Measurements from ENCODE around the gene PCNX1.

The PCNX1 gene

GRCh38 chr14:71107921-71108320 is 200.7 kb downstream of the PCNX1 start:
- no peak for TF ChIP-seq ZFP41 (tag by site-specific recombination; IDR thresholded peaks at IDR 0.05; ENCODE audit: borderline replicate concordance)
- no peak for TF ChIP-seq HIC1 (tag by site-specific recombination; IDR thresholded peaks at IDR 0.05)
- no peak for TF ChIP-seq ZNF785 (tag by site-specific recombination; IDR thresholded peaks at IDR 0.05)
- TF ChIP-seq GLI4 (tag by site-specific recombination; IDR thresholded peaks at IDR 0.05) = no peak
- TF ChIP-seq ZNF501 (tag by site-specific recombination; IDR thresholded peaks at IDR 0.05) = no peak
- no peak for TF ChIP-seq ZNF133 (tag by site-specific recombination; IDR thresholded peaks at IDR 0.05)
- no peak for TF ChIP-seq PRDM6 (tag by site-specific recombination; IDR thresholded peaks at IDR 0.05)
- no peak for TF ChIP-seq BCL6B (tag by site-specific recombination; IDR thresholded peaks at IDR 0.05)
- no peak for TF ChIP-seq HOXC10 (CRISPR knock-in tag; IDR thresholded peaks at IDR 0.05)
- TF ChIP-seq ZIC2 (tag by site-specific recombination; IDR thresholded peaks at IDR 0.05) = no peak
- no peak for TF ChIP-seq ZNF426 (tag by site-specific recombination; IDR thresholded peaks at IDR 0.05)
- TF ChIP-seq EGR2 (tag by site-specific recombination; IDR thresholded peaks at IDR 0.05; ENCODE audit: low read depth) = no peak
- TF ChIP-seq ZNF362 (tag by site-specific recombination; IDR thresholded peaks at IDR 0.05) = no peak
- no peak for TF ChIP-seq ZNF214 (tag by site-specific recombination; IDR thresholded peaks at IDR 0.05; ENCODE audit: borderline replicate concordance)
- Histone ChIP-seq H3K4me3 (ENCODE audit: low read depth, low read length) (no peak overlapping the region), H3K27ac (ENCODE audit: extremely low read depth, low read depth, low read length) (no peak overlapping the region), H3K9me3 (ENCODE audit: control insufficient read depth, insufficient read depth, low read depth, low read length) (no peaks in the 10 kb centered on the region), H3K36me3 (ENCODE audit: control insufficient read depth in 2 of 2, insufficient read depth in 1 of 2, low read length in 2 of 2) (peaks cover 19 to 64% of the 10 kb centered on the region in 2 experiments), H3K4me1 (ENCODE audit: control insufficient read depth, insufficient read depth, low read length) (no peaks in the 10 kb centered on the region)
- CTCF ChIA-PET = interaction anchor here (0.6 kb wide), 1 partner anchor 255 kb away, joined by 3 read pairs; no protein-coding TSS in a partner anchor
- POLR2A ChIA-PET = no interaction called here

GRCh38 chr14:71108398-71109119 is 201.3 kb downstream of the PCNX1 start:
- CTCF ChIA-PET = interaction anchor here (0.6 kb wide), 1 partner anchor 254 kb away, joined by 3 read pairs; no protein-coding TSS in a partner anchor
- Histone ChIP-seq H3K36me3 (ENCODE audit: control insufficient read depth in 2 of 2, insufficient read depth in 1 of 2, low read length in 2 of 2) (peaks cover 16 to 58% of the 10 kb centered on the region in 2 experiments), H3K4me3 (ENCODE audit: low read depth, low read length) (no peak overlapping the region), H3K4me1 (ENCODE audit: control insufficient read depth, insufficient read depth, low read length) (no peaks in the 10 kb centered on the region), H3K27ac (ENCODE audit: extremely low read depth, low read depth, low read length) (no peak overlapping the region), H3K9me3 (ENCODE audit: control insufficient read depth, insufficient read depth, low read depth, low read length) (no peaks in the 10 kb centered on the region)
- POLR2A ChIA-PET = no interaction called here
- TF ChIP-seq YY1 (tag by site-specific recombination; IDR thresholded peaks at IDR 0.05) = no peak
- TF ChIP-seq ZNF394 (tag by site-specific recombination; IDR thresholded peaks at IDR 0.05; ENCODE audit: borderline replicate concordance) = no peak
- no peak for TF ChIP-seq KLF10 (tag by site-specific recombination; IDR thresholded peaks at IDR 0.05)
- no peak for TF ChIP-seq KLF9 (tag by site-specific recombination; IDR thresholded peaks at IDR 0.05; ENCODE audit: low read depth)
- no peak for TF ChIP-seq ZNF324 (tag by site-specific recombination; IDR thresholded peaks at IDR 0.05)
- TF ChIP-seq ZNF132 (tag by site-specific recombination; IDR thresholded peaks at IDR 0.05; ENCODE audit: borderline replicate concordance) = no peak
- TF ChIP-seq ZNF629 (tag by site-specific recombination; IDR thresholded peaks at IDR 0.05) = no peak
- no peak for TF ChIP-seq ZNF112 (tag by site-specific recombination; IDR thresholded peaks at IDR 0.05)
- no peak for TF ChIP-seq ZNF624 (tag by site-specific recombination; IDR thresholded peaks at IDR 0.05)
- TF ChIP-seq ZEB2 (tag by site-specific recombination; IDR thresholded peaks at IDR 0.05) = no peak
- no peak for TF ChIP-seq KLF7 (tag by site-specific recombination; IDR thresholded peaks at IDR 0.05; ENCODE audit: borderline replicate concordance)
- TF ChIP-seq ZNF140 (tag by site-specific recombination; IDR thresholded peaks at IDR 0.05) = no peak
- TF ChIP-seq RBAK (tag by site-specific recombination; IDR thresholded peaks at IDR 0.05) = no peak
- TF ChIP-seq ZNF692 (tag by site-specific recombination; IDR thresholded peaks at IDR 0.05) = no peak
- no peak for TF ChIP-seq ZNF121 (tag by site-specific recombination; IDR thresholded peaks at IDR 0.05)

Measured in HEK293 (cell line).